ENCODE results near the gene ABI2. TPM values are rescaled to one million over a fixed set of nuclear protein-coding genes. Genes with fewer than 3 reads are reported as not detected.
"Not testable (repeated sequence)": the region's sequence is repeated elsewhere in the genome, so short reads cannot be mapped to it uniquely, and the experiment has no call there.

Gene ABI2
- total RNA-seq, 1 donor from 2014 or later, result 30.3 TPM

GRCh38 chr2:203359450-203359849 lies 31.3 kb downstream of the ABI2 start:
- DNase-seq, result no peak

DNA sequence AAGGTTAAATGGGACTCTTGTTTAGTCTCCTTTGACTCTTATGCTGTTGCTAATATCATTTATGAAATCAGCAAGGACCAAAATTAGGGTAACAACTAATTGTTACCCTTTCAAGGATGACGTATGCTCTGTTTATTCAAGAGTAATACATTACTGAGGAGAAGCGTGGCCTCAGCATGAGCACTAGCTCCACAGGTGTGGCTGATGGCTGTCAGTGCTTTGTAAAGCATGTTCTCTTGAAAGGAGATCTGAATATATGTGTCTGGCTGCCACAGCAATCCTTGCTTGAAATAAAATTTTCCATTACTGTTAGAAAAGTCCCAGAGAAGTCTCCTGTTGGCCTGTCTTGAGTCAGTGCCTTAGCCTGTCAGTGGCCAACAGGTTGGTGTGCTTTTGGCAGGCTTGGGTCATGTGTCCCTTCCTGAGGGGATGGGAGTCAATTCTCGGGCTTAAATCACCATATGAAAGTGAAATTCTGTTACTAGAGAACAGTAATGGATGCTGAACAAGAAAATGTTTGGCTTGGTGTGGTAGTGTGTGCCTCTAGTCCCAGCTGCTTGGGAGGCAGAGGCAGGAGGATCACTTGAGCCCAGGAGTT lies 32.7 kb downstream of the ABI2 start:
- no peak for DNase-seq

DNA sequence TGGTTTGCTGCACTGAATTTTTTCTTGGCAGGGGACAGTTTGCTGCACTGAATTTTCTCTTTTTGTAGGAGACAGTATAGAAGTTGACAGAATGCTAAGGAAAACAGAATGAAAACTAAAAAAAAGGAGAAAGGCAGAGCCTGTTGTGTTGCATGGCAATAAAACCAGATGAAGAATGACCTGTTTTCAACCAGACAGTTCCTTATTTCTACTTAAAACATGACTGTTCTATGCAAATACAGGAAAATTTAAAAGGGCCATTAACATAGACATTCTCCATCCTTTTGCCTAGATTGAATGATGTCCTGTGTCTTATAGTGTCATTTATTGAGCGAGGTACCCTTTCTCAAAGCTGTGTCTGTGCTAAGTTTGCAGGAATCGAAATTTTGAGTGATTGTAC lies 33.3 kb downstream of the ABI2 start:
- DNase-seq, result no peak

- DNase-seq, result peak; percentile 15
These were observed 33.7 kb downstream of the ABI2 start for GRCh38 chr2:203361922-203362321.

GRCh38 chr2:203366639-203367466 lies 38.7 kb downstream of the ABI2 start:
- no peak for DNase-seq

DNA sequence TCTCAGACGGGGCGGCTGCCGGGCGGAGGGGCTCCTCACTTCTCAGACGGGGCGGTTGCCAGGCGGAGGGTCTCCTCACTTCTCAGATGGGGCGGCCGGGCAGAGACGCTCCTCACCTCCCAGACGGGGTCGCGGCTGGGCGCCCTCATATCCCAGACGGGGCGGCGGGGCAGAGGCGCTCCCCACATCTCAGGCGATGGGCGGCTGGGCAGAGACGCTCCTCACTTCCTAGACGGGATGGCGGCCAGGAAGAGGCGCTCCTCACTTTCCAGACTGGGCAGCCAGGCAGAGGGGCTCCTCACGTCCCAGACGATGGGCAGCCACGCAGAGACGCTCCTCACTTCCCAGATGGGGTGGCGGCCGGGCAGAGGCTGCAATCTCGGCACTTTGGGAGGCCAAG lies 44.5 kb downstream of the ABI2 start:
- DNase-seq, result not testable (repeated sequence)

DNA sequence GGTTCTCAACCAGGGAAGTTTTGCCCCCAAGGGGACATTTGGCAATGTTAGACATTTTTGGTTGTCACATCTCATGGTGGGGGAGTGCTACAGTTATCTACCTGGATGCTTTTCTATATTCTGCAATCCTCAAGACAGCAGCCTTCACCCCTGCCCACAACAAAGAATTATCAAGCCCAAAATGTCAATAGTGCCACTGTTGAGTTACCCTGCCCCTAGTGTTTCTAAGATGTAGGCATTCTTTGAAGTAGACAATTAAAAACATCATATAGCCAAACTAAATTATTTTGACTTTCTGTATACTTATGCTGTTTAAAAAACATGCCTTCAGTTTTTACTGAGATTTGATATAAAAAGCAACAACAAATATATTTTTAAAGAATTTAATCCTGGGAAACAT lies 48.0 kb downstream of the ABI2 start:
- no peak for DNase-seq

GRCh38 chr2:203379156-203379555 lies 51.0 kb downstream of the ABI2 start:
- no peak for DNase-seq

GRCh38 chr2:203383038-203383437 lies 54.8 kb downstream of the ABI2 start:
- no peak for DNase-seq

- DNase-seq, result not testable (repeated sequence)
These were observed 60.0 kb downstream of the ABI2 start for GRCh38 chr2:203388153-203388552.

DNA sequence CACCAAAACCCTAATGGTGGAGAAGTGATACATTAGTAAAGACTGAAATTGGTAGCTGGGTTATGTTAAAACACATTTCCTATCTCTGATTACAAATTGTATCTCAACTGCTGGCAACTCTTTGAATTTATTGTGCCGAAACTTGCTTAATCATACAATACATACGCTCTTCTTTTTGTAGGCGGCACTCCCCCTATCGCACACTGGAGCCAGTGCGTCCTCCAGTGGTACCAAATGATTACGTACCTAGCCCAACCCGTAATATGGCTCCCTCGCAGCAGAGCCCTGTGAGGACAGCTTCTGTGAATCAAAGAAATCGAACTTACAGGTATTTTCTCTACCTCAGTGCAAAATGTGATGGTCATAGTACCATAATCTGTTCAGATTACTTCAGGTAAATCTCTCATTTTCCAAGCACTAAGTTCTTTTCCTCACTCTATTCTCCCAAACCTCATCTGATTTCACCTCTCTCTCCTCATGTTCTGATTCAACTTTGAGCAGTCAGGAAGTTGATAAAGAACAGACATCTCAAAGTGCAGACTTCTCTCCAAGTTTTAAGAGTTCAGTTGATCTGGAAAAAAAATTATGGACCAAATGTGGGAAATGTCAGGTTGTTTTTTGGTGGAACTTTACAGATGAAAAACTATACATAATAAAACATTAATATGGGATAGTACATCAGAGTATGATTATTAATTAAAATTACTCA lies 66.5 kb downstream of the ABI2 start:
- DNase-seq, result no peak

DNA sequence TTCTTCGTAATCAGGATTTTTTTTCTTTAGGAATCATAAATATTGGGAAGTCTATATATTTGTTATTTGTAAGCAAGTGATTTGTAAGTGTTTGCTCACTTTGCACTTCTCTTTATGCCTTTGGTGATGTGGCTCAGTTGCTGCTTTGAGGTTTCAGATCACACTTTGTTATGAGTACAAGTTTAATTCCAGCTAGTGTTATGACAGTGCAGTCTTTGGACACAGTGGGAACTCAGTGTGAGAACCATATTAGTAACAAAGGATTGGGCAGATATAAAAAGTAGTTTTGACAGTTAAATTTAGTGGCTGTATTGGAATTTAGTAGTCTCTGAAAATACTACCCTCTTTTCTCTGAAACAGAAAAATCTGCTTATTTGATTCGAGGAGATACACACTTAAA lies 67.7 kb downstream of the ABI2 start:
- DNase-seq, result no peak

DNA sequence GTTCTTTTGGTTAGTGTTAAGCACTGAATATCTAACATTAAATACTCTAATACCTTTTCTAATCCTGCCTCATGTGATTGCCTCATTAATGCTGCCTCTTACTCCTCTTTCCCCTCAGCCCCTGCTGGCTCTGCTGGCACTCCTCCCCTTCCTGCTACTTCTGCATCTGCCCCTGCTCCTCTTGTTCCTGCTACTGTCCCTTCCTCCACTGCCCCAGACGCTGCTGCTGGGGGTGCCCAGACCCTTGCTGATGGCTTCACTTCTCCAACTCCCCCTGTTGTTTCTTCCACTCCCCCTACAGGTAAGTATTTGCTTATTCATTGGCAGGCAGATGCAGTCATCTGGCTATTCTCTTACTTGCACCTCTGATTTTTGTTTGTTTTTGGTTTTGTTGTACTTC lies 68.5 kb downstream of the ABI2 start:
- DNase-seq, result no peak

GRCh38 chr2:203399031-203399430 lies 70.8 kb downstream of the ABI2 start:
- DNase-seq, result no peak

DNA sequence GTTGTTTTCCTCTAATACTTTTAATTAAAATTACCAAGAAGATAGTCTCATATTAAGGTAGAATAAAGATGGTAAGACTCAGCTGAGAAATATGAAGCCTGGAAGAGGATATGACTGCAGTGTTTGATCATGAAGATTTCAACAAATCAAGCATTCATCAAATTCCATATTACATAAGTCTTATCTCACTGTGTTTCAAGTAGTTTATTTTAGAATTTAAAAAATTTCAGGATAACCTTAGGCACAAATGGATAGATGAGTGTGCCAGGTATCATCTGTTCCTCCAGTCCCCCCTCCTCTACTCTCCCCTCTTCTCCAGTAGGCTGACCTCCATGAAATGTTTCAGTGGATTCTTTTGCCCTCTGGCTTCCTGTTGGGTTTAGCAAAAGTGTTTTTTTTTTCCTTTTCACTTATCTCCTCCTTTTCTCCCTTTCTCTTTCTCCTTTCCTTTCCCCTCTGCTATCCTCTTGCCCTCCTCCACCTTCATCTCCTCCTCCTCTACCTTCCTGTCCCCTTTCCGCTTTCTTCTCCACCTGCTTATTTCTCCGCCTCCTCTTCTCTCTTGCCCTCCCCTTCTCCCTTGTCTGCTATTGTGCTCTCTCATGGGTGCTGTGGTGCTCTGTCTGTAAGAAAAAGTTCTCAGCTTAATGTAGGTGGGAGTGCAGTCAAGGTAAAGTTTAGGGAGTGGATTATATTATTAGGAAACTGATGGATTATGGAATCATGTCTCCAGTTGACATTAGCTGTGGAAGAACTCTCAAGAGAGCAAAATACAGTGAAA lies 72.8 kb downstream of the ABI2 start:
- DNase-seq, result no peak

DNA sequence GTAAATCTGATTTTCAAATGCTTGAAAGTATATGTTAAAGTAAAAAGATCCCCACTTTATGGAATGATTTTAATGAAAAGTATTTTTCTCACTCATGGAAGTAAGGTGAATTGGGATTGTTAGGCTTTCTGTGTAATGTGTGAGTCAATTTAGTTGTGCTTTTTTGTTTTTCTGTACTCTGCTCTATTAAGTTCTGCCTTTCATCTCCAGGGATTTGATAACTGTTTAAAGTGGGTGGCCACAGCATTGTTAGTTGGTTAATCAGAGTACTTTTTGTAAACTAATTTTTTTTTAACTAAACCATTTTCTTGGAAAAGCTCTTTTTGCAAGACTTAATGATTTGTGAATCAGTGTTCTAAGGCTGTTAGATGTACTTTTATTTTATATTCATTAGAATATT lies 76.8 kb downstream of the ABI2 start:
- no peak for DNase-seq

DNA sequence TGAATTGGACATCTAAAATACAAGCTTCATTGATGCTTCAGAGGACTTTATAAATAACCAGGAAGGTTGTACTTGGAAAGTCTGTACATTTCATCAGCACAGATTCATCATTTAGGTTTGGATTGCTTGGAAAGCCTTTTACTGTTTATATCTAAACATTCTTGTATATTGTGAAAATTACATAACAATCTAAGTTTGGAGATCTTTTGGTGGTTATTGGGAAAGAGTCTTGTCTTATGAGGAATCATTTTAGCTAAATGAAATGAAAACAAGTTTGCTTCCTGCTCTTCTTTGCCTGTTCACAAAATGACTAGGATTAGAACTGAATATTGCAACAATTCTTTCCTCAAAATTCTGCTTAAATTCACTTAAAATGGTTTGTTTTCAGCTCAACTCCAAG lies 79.3 kb downstream of the ABI2 start:
- DNase-seq, result no peak

DNA sequence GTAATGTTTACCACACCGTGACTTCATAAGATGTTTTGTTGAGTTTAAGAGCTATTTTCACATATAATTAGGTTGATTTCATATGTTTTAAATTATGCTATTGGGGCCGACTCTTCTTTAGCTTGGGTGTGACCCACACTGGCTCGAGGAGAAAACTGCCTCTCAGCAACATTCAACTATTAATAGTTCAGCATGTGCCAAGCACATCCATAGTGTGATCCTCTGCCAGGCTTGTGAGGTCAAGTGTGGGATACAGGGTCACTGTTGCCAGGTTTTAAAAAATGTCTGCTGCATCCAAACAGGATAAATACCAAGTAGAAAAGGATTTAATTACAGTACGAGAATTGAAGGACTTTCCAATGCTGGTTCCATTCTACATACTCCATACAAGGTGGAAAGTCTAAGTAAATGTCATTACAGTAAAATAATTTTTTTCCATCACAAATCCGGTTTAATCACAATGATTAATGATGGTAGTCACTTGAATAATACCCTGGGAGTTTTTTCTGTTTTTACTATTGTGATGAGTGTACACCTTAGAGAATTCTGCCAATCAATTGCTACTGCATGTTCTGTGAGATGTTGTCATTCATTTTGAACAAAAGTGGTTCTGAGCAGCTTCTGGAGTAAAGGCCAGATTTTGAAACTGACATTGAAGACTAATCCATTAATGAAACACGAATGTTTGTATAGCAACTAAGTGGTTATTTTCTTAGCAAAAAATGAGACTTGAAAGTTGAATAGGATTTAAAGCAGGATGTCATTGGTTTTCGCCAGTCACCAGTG lies 84.5 kb downstream of the ABI2 start:
- DNase-seq, result no peak

- DNase-seq, result no peak
These were observed 85.6 kb downstream of the ABI2 start for GRCh38 chr2:203413796-203414195.

GRCh38 chr2:203418271-203418670 lies 90.1 kb downstream of the ABI2 start:
- no peak for DNase-seq

GRCh38 chr2:203427061-203427460 lies 98.9 kb downstream of the ABI2 start:
- no peak for DNase-seq

GRCh38 chr2:203429643-203430042 lies 101.4 kb downstream of the ABI2 start:
- DNase-seq, result peak; percentile 100
